ENCODE results near the gene STAT5A.

DNA sequence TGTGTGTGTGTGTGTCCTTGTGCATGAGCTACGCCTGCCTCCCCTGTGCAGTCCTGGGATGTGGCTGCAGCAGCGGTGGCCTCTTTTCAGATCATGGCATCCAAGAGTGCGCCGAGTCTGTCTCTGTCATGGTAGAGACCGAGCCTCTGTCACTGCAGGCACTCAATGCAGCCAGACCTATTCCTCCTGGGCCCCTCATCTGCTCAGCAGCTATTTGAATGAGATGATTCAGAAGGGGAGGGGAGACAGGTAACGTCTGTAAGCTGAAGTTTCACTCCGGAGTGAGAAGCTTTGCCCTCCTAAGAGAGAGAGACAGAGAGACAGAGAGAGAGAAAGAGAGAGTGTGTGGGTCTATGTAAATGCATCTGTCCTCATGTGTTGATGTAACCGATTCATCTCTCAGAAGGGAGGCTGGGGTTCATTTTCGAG lies 22.5 kb downstream of the STAT5A start:
- TF ChIP-seq CTCF (IDR thresholded peaks at IDR 0.05) = no peak
- no peak for TF ChIP-seq POLR2A (IDR thresholded peaks at IDR 0.05)

Data from thyroid gland (tissue), 4 donors.